ENCODE results near the gene CYP4F8. TPM values are rescaled to one million over a fixed set of nuclear protein-coding genes. Genes with fewer than 3 reads are reported as not detected.

The CYP4F8 gene
- total RNA-seq, 1 experiment from 2014 or later, result not detected

DNA sequence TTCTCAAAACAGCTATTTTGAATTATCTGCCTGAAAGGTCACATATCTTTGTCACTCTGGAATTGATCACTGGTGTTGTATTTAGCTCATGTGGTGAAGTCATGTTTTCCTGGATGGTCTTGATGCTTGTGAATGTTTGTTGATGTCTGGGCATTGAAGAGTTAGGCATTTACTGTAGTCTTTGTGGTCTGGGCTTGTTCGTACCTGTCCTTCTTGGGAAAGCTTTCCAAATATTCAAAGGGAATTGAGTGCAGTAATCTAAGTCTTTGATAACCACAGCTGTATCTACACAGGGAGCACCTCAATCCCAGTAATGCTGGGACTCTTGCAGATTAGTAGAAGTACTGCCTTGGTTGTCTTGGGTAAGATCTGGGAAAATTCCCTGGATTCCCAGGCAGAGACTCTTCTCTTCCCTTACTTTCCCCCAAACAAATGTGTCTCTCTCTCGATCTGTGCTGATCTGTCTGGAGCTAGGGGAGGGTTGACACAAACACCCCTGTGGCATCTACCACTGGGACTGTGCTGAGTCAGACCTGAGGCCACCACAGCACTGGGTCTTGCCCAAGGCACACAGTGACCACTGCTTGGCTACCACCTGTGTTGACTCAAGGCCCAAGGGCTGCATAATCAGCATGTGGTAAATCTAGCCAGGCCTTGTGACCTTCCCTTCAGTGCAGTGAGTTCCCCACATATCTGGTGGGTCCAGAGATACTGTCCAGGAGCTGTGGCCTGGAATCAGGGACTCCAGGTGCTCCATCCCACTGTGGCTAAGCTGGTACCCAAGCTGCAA lies 20.2 kb downstream of the CYP4F8 start (continued):
- TF ChIP-seq, protein P1, sequence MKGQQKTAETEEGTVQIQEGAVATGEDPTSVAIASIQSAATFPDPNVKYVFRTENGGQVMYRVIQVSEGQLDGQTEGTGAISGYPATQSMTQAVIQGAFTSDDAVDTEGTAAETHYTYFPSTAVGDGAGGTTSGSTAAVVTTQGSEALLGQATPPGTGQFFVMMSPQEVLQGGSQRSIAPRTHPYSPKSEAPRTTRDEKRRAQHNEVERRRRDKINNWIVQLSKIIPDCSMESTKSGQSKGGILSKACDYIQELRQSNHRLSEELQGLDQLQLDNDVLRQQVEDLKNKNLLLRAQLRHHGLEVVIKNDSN (CRISPR knock-in tag; IDR thresholded peaks at IDR 0.05), result no peak

DNA sequence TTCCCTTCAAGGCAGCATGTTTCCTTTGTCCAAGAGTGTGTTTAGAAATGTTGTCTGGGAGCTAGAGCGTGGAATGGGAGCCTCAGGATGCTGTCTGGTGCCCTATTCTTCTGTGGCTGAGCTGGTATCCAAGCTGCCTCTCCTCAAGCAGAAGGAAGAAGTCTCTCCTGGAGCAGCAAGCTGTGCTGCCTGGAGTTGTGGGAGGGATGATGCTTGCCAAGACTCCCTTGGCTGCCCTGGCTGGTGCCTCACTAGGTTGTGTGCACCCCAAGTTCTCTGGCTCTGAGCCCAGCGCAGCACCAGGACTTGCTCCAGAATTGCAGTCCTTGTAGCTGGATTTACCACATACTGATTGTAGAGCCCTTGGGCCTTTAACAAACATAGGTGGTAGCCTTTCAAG lies 21.0 kb downstream of the CYP4F8 start:
- H3K36me3 Mint-ChIP-seq, result peaks cover 42% of the 10 kb centered on the region
- H3K27me3 Mint-ChIP-seq (ENCODE audit: low read depth), result peaks cover 15% of the 10 kb centered on the region
- H3K9me3 Mint-ChIP-seq, result peaks cover 63% of the 10 kb centered on the region
- no peak for TF ChIP-seq KAT7 (CRISPR knock-in tag; IDR thresholded peaks at IDR 0.05; ENCODE audit: borderline replicate concordance)
- TF ChIP-seq TEAD1 (CRISPR knock-in tag; IDR thresholded peaks at IDR 0.05), result no peak
- TF ChIP-seq ATF1 (CRISPR knock-in tag; IDR thresholded peaks at IDR 0.05), result no peak
- ChIA-PET POLR2A (no interaction called here), CTCF (no interaction called here)
- no peak for ATAC-seq
- no peak overlapping the region for H3K27ac Mint-ChIP-seq
- DNase-seq (ENCODE audit: low spot score), result no peak
- H3K4me1 Mint-ChIP-seq, result no peaks in the 10 kb centered on the region
- H3K4me3 Mint-ChIP-seq, result no peak overlapping the region

GRCh38 chr19:15639596-15639995 lies 24.6 kb downstream of the CYP4F8 start:
- H3K9me3 Mint-ChIP-seq, result peaks cover 71% of the 10 kb centered on the region

DNA sequence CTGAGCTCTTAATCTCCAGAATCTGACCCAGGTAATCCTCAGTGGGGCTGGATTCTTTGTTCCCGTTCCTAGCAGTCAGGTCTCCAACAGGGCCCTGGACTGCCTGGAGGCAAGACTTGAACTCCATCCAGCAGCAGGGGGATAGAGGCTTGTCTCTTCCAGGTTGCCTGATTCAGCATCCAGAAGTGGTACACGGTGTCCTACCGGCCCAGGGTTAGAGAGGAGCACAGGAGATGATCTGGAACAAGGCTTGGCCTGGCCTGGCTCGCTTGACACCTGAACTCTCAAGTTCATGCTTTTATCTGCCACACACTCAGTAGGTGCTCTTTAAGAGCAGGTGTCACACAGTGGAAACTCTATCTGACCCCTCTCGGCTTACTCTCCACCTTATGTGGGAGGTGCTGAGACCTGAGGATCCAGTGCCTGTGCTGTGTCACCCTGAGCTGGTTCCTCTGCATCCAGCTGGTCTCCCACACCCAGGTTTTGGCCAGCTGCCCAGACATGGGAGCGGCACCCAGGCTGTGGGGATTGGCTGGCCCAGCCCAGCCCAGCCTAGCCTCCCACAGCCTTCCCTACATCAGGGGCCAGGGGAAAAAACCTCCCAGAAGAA lies 25.4 kb downstream of the CYP4F8 start, which contains the start of gene CYP4F3:
Gene CYP4F3 (plus strand): TSS at position 604 of the 610 bp plus-strand sequence. CDS start 519 bp downstream, outside the sequence.
- H3K36me3 Mint-ChIP-seq, result peaks cover 59% of the 10 kb centered on the region
- no peak within 1 kb of the TSS for H3K27ac Mint-ChIP-seq
- DNase-seq (ENCODE audit: low spot score) (no peak), ATAC-seq (no peak)
- CTCF ChIA-PET, result no interaction called here
- no peak for TF ChIP-seq NR1H2 (CRISPR knock-in tag; IDR thresholded peaks at IDR 0.05)
- POLR2A ChIA-PET, result no interaction called here
- peaks cover 71% of the 10 kb centered on the region for H3K9me3 Mint-ChIP-seq
- no peak within 1 kb of the TSS for H3K4me3 Mint-ChIP-seq
- peaks cover 12% of the 10 kb centered on the region for H3K27me3 Mint-ChIP-seq (ENCODE audit: low read depth)
- no peaks in the 10 kb centered on the region for H3K4me1 Mint-ChIP-seq

More at GRCh38 chr19:15639596-15639995, 24.6 kb downstream of the CYP4F8 start:
- ChIA-PET POLR2A (no interaction called here), CTCF (no interaction called here)
- H3K36me3 Mint-ChIP-seq, result peaks cover 59% of the 10 kb centered on the region
- no peak overlapping the region for H3K4me3 Mint-ChIP-seq
- TF ChIP-seq OVOL2 (CRISPR knock-in tag; IDR thresholded peaks at IDR 0.05; ENCODE audit: borderline replicate concordance) (no peak), SOX15 (CRISPR knock-in tag; IDR thresholded peaks at IDR 0.05) (no peak), RORB (CRISPR knock-in tag; IDR thresholded peaks at IDR 0.05) (no peak), CREB1 (CRISPR knock-in tag; IDR thresholded peaks at IDR 0.05) (no peak), TEAD4 (CRISPR knock-in tag; IDR thresholded peaks at IDR 0.05) (no peak), SP1 (CRISPR knock-in tag; conservative IDR thresholded peaks at IDR 0.05) (no peak)
- no peaks in the 10 kb centered on the region for H3K4me1 Mint-ChIP-seq
- no peak overlapping the region for H3K27ac Mint-ChIP-seq
- ATAC-seq (no peak), DNase-seq (ENCODE audit: low spot score) (no peak)
- peaks cover 15% of the 10 kb centered on the region for H3K27me3 Mint-ChIP-seq (ENCODE audit: low read depth)

DNA sequence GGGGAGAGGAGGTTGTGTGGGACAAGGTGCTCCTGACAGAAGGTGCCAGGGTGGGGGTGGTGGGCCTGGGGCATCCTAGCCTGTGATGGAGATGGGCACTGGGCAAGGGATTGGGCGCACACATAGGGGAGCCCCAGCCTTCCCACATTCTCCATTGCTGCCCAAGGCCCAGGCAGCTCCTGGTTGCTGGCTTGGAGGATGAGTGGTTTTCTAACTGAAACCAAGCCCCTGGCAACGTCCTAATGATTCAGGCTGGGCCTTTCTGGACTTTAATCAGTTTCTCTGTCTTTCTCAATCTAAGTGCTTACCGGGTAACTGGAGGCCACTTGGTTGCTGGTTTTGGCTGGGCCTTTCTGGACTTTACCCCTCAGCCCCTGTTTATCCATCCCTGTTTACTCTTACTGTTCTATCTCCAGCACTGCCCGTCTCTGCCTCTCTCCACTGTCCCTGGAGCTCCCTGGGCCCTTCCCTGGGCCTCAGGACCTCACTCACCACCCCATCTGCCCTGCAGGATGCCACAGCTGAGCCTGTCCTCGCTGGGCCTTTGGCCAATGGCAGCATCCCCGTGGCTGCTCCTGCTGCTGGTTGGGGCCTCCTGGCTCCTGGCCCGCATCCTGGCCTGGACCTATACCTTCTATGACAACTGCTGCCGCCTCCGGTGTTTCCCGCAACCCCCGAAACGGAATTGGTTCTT lies 26.0 kb downstream of the CYP4F8 start:
- ATAC-seq (no peak), DNase-seq (ENCODE audit: low spot score) (no peak)
- Mint-ChIP-seq H3K4me3 (no peak overlapping the region), H3K4me1 (no peaks in the 10 kb centered on the region), H3K27me3 (ENCODE audit: low read depth) (peaks cover 12% of the 10 kb centered on the region), H3K27ac (no peak overlapping the region), H3K36me3 (peaks cover 60% of the 10 kb centered on the region), H3K9me3 (peaks cover 71% of the 10 kb centered on the region)
- POLR2A ChIA-PET, result interaction anchor here (0.6 kb wide), 1 partner anchor 62 kb away, joined by 3 read pairs; no protein-coding TSS in a partner anchor
- TF ChIP-seq ZNF281 (CRISPR knock-in tag; IDR thresholded peaks at IDR 0.05), result no peak
- TF ChIP-seq GABPB1 (CRISPR knock-in tag; IDR thresholded peaks at IDR 0.05), result 0 out of 2 replicates have a peak, but pooled peaks have one; percentile 16
- no peak for TF ChIP-seq NR1H2 (CRISPR knock-in tag; IDR thresholded peaks at IDR 0.05)
- TF ChIP-seq, protein P2, sequence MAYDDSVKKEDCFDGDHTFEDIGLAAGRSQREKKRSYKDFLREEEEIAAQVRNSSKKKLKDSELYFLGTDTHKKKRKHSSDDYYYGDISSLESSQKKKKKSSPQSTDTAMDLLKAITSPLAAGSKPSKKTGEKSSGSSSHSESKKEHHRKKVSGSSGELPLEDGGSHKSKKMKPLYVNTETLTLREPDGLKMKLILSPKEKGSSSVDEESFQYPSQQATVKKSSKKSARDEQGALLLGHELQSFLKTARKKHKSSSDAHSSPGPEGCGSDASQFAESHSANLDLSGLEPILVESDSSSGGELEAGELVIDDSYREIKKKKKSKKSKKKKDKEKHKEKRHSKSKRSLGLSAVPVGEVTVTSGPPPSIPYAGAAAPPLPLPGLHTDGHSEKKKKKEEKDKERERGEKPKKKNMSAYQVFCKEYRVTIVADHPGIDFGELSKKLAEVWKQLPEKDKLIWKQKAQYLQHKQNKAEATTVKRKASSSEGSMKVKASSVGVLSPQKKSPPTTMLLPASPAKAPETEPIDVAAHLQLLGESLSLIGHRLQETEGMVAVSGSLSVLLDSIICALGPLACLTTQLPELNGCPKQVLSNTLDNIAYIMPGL (CRISPR knock-in tag; IDR thresholded peaks at IDR 0.05), result no peak
- TF ChIP-seq TEAD4 (CRISPR knock-in tag; IDR thresholded peaks at IDR 0.05), result no peak
- TF ChIP-seq, protein P3, sequence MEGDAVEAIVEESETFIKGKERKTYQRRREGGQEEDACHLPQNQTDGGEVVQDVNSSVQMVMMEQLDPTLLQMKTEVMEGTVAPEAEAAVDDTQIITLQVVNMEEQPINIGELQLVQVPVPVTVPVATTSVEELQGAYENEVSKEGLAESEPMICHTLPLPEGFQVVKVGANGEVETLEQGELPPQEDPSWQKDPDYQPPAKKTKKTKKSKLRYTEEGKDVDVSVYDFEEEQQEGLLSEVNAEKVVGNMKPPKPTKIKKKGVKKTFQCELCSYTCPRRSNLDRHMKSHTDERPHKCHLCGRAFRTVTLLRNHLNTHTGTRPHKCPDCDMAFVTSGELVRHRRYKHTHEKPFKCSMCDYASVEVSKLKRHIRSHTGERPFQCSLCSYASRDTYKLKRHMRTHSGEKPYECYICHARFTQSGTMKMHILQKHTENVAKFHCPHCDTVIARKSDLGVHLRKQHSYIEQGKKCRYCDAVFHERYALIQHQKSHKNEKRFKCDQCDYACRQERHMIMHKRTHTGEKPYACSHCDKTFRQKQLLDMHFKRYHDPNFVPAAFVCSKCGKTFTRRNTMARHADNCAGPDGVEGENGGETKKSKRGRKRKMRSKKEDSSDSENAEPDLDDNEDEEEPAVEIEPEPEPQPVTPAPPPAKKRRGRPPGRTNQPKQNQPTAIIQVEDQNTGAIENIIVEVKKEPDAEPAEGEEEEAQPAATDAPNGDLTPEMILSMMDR (IDR thresholded peaks at IDR 0.05), result no peak
- CTCF ChIA-PET, result no interaction called here

All from WTC11 (cell line).